Measurements from ENCODE around the gene DCP1B.
A peak's percentile ranks its signal among the peaks of the same experiment; 100 is the strongest.

DCP1B gene

DNA sequence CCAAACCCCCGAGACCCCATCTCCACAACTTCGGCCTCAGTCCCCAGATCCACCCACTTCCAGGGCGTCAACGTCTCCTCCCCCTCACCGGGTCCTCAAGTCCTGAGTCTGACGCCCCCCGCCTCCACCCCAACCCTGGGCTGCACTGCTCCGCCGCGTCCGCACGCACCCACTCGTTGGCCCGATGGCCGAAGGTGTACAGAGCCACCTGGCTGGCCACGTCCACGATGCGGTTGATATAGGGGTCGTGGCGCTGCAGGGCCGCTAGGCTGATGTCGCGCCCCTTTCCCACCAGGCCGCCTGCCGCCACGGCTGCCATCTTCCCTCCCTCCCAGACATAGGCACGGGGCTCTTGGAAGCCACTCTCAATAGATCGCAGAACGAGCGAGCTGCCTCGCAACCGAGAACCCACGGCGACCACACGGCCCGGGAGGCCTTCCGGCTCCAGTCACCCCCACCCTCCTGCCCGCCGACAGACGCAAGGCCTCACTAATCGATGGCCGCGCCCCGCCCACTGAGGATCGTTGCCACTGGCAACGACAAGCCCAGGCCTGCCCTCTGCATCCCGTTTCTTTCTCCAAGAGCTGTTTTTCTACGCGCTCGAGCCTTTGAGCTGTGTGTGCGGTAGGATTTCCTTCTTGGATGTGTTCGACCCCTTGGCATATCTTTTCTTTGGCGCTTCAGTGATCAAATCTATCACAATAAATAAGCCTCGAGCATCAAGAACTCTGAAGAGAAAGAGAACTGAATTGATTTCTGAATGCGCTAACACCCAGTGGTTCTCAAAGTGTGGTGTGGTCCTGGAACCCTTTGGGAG, at the start of gene DCP1B:
DCP1B (minus strand) TSS at position 345 of the 817 bp plus-strand sequence; CDS start at position 319, 26 bp downstream.
- Histone ChIP-seq H3K4me3 (ENCODE audit: low read depth in 1 of 2, low read length in 2 of 2) (peak within 1 kb of the TSS; percentile 92 to 99), H3K27me3 (ENCODE audit: control insufficient read depth in 1 of 2, insufficient read depth in 2 of 2, low read length in 2 of 2) (no peaks in the 10 kb centered on the region), H3K4me1 (ENCODE audit: control insufficient read depth in 1 of 2, insufficient read depth in 2 of 2, low read length in 2 of 2) (peaks cover 8 to 22% of the 10 kb centered on the region in 2 donors), H3K36me3 (ENCODE audit: control insufficient read depth in 1 of 2, insufficient read depth in 2 of 2, low read length in 2 of 2) (no peaks in the 10 kb centered on the region), H3K9ac (ENCODE audit: low read depth in 1 of 2, low read length in 2 of 2) (peak within 1 kb of the TSS; percentile 84 to 99), H3K27ac (ENCODE audit: low read depth, low read length) (peak within 1 kb of the TSS; percentile 85), H3K9me3 (ENCODE audit: control insufficient read depth in 1 of 2, low read length in 2 of 2) (no peaks in the 10 kb centered on the region)

DNA sequence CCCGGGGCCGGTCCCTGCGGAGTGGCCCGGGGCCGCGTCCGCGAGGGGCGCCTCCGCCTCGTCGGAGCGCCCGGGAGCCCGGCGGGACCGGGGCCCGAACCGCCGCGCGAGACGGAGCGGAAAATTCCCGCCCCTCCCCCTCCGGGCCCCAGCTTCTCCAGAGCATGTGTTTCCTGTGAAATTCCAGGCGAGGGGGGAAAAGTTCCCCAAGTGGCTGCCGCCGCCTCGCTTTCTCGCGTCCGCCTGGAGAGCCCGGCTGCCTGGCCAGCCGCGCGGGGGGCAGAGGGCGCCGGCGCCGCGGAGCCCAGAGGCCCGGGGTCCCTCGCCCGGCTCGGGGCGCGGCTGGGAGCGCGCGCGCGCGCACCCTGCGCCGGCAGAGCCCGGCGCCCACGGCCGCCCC, 49.4 kb upstream of the DCP1B start:
- no peak overlapping the region for H3K9ac ChIP-seq (ENCODE audit: low read depth in 1 of 2, low read length in 2 of 2)
- peaks cover 7 to 14% of the 10 kb centered on the region in 2 donors for H3K4me1 ChIP-seq (ENCODE audit: control insufficient read depth in 1 of 2, insufficient read depth in 2 of 2, low read length in 2 of 2)
- no peaks in the 10 kb centered on the region for H3K36me3 ChIP-seq (ENCODE audit: control insufficient read depth in 1 of 2, insufficient read depth in 2 of 2, low read length in 2 of 2)
- peaks cover 34 to 42% of the 10 kb centered on the region in 2 donors for H3K27me3 ChIP-seq (ENCODE audit: control insufficient read depth in 1 of 2, insufficient read depth in 2 of 2, low read length in 2 of 2)
- H3K27ac ChIP-seq (ENCODE audit: low read depth, low read length), result no peak overlapping the region
- no peaks in the 10 kb centered on the region for H3K9me3 ChIP-seq (ENCODE audit: control insufficient read depth in 1 of 2, low read length in 2 of 2)
- no peak overlapping the region for H3K4me3 ChIP-seq (ENCODE audit: low read depth in 1 of 2, low read length in 2 of 2)

DNA sequence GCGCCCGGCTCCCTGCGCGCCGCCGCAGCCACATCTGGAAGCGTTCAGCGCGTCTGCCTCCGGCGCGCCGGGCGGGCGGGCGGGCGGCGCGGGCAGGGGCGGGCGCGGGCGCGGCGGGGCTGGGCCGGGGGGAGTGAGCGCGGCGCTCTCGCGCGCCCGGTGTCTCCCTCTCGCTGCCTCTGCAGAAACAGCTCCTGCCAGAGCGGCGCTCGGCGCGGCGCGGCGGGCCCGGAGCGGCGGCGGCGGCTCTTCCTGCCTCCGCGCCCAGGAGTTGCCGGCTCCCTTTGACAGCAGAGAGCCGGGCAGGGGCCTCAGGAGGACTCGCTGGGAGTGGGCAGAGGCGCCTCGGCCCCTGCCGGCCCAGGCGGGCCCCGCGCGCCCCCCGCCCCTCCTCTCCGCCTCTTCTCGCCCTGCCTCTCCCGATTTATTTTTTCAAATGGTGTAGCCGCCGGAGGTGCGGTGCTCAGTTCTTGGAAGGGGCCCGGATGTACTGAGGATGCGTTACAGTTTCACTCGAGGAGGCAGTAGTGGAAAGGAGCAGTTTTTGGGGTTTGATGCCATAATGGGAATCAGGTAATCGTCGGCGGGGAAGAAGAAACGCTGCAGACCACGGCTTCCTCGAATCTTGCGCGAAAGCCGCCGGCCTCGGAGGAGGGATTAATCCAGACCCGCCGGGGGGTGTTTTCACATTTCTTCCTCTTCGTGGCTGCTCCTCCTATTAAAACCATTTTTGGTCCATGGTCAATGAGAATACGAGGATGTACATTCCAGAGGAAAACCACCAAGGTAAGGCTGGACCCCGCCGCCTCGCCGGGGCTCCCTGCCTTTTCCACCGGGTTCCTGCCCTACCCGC, 48.8 kb upstream of the DCP1B start, which contains the start of gene CACNA1C:
CACNA1C (plus strand) TSS at position 162 of the 853 bp plus-strand sequence; CDS start at position 738, 576 bp downstream.
- Histone ChIP-seq H3K4me1 (ENCODE audit: control insufficient read depth in 1 of 2, insufficient read depth in 2 of 2, low read length in 2 of 2) (peaks cover 7 to 14% of the 10 kb centered on the region in 2 donors), H3K27me3 (ENCODE audit: control insufficient read depth in 1 of 2, insufficient read depth in 2 of 2, low read length in 2 of 2) (peaks cover 38 to 42% of the 10 kb centered on the region in 2 donors), H3K27ac (ENCODE audit: low read depth, low read length) (no peak within 1 kb of the TSS), H3K4me3 (ENCODE audit: low read depth in 1 of 2, low read length in 2 of 2) (peak within 1 kb of the TSS; percentile 53 to 73), H3K9ac (ENCODE audit: low read depth in 1 of 2, low read length in 2 of 2) (no peak within 1 kb of the TSS), H3K9me3 (ENCODE audit: control insufficient read depth in 1 of 2, low read length in 2 of 2) (no peaks in the 10 kb centered on the region), H3K36me3 (ENCODE audit: control insufficient read depth in 1 of 2, insufficient read depth in 2 of 2, low read length in 2 of 2) (no peaks in the 10 kb centered on the region)

DNA sequence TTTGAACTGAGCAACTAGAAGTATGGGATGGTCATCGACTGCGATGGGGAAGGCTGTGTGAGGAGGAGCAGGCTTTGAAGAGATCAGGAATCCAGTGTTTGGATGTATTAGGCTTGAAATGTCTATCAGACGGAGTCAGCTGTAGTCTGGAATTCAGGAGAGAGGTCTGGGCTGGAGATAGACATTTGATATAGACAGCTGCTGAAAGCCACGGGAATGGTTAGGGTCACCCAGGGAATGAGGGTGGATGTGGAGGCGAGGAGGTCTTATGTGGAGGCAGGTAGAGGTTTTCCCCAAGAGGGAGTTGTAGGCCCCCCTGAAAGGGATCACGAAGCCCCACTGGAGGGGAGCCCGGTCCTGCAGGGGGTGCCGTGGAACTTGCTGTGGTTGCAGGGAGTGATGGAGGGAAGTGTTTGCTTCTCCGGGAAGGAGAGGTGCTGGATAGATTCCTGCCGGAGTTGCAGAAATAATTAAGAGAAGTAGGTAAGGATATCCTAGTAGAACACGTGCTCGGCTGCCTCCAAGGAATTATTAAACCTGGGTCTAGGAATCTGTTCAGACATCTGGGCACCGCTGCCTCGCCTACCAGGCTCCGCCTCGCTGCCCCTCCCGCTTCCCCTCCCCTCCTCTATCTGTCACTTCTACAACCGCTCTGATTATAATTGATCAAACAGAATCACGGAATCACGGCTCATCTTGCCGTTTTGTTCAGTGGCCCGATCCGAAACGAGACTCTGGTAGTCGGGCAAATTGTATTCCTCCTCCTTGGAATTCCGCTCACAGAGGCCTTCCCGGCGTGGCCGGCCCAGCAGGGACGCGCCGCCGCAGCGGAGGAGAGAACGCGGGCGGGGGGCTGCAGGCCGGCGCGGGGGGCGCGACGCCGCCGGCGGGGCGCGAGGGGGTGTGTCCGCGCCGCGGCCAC, 47.7 kb upstream of the DCP1B start:
- no peaks in the 10 kb centered on the region for H3K9me3 ChIP-seq (ENCODE audit: control insufficient read depth in 1 of 2, low read length in 2 of 2)
- no peak overlapping the region for H3K27ac ChIP-seq (ENCODE audit: low read depth, low read length)
- no peak overlapping the region for H3K9ac ChIP-seq (ENCODE audit: low read depth in 1 of 2, low read length in 2 of 2)
- H3K4me3 ChIP-seq (ENCODE audit: low read depth in 1 of 2, low read length in 2 of 2), result peak overlapping the region; percentile 44 to 53
- no peaks in the 10 kb centered on the region for H3K36me3 ChIP-seq (ENCODE audit: control insufficient read depth in 1 of 2, insufficient read depth in 2 of 2, low read length in 2 of 2)
- H3K4me1 ChIP-seq (ENCODE audit: control insufficient read depth in 1 of 2, insufficient read depth in 2 of 2, low read length in 2 of 2), result peaks cover 7 to 14% of the 10 kb centered on the region in 2 donors
- H3K27me3 ChIP-seq (ENCODE audit: control insufficient read depth in 1 of 2, insufficient read depth in 2 of 2, low read length in 2 of 2), result peaks cover 42 to 43% of the 10 kb centered on the region in 2 donors

GRCh38 chr12:2049604-2050540, 45.6 kb upstream of the DCP1B start:
- no peaks in the 10 kb centered on the region for H3K9me3 ChIP-seq (ENCODE audit: control insufficient read depth in 1 of 2, low read length in 2 of 2)
- H3K36me3 ChIP-seq (ENCODE audit: control insufficient read depth in 1 of 2, insufficient read depth in 2 of 2, low read length in 2 of 2), result no peaks in the 10 kb centered on the region

DNA sequence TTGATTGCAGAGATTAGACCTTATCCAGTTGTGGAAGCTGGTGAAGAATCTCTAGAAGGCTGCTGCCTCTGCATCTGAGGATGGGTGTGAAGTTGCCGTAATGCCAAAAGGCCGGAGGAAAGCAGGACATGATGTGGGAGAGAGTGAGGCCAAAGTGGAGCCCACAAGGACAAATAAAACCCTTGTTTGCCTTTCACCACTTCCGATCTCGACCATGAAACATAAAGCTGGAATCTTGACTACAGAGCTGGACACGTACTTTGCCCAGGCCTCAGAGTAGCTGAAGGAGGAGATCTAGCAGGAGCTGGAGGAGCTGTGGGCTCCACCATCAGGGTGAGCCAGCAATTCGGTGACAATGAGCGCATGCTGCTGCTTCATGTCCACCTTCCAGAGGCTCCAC, 43.5 kb upstream of the DCP1B start:
- no peaks in the 10 kb centered on the region for H3K36me3 ChIP-seq (ENCODE audit: control insufficient read depth in 1 of 2, insufficient read depth in 2 of 2, low read length in 2 of 2)
- no peak overlapping the region for H3K9ac ChIP-seq (ENCODE audit: low read depth in 1 of 2, low read length in 2 of 2)
- no peak overlapping the region for H3K4me3 ChIP-seq (ENCODE audit: low read depth in 1 of 2, low read length in 2 of 2)
- peaks cover 22 to 30% of the 10 kb centered on the region in 2 donors for H3K27me3 ChIP-seq (ENCODE audit: control insufficient read depth in 1 of 2, insufficient read depth in 2 of 2, low read length in 2 of 2)
- H3K9me3 ChIP-seq (ENCODE audit: control insufficient read depth in 1 of 2, low read length in 2 of 2), result no peaks in the 10 kb centered on the region
- no peak overlapping the region for H3K27ac ChIP-seq (ENCODE audit: low read depth, low read length)
- H3K4me1 ChIP-seq (ENCODE audit: control insufficient read depth in 1 of 2, insufficient read depth in 2 of 2, low read length in 2 of 2), result peaks cover 6 to 7% of the 10 kb centered on the region in 2 donors

More at GRCh38 chr12:2049604-2050540, 45.6 kb upstream of the DCP1B start:
- H3K4me3 ChIP-seq (ENCODE audit: low read depth in 1 of 2, low read length in 2 of 2), result no peak overlapping the region
- no peak overlapping the region for H3K9ac ChIP-seq (ENCODE audit: low read depth in 1 of 2, low read length in 2 of 2)
- H3K27me3 ChIP-seq (ENCODE audit: control insufficient read depth in 1 of 2, insufficient read depth in 2 of 2, low read length in 2 of 2), result peaks cover 26 to 34% of the 10 kb centered on the region in 2 donors
- peaks cover 7 to 14% of the 10 kb centered on the region in 2 donors for H3K4me1 ChIP-seq (ENCODE audit: control insufficient read depth in 1 of 2, insufficient read depth in 2 of 2, low read length in 2 of 2)
- no peak overlapping the region for H3K27ac ChIP-seq (ENCODE audit: low read depth, low read length)

GRCh38 chr12:2046957-2047356, 42.7 kb upstream of the DCP1B start:
- no peak overlapping the region for H3K4me3 ChIP-seq (ENCODE audit: low read depth in 1 of 2, low read length in 2 of 2)
- peaks cover 19 to 28% of the 10 kb centered on the region in 2 donors for H3K27me3 ChIP-seq (ENCODE audit: control insufficient read depth in 1 of 2, insufficient read depth in 2 of 2, low read length in 2 of 2)
- H3K27ac ChIP-seq (ENCODE audit: low read depth, low read length), result no peak overlapping the region
- no peak overlapping the region for H3K9ac ChIP-seq (ENCODE audit: low read depth in 1 of 2, low read length in 2 of 2)
- H3K9me3 ChIP-seq (ENCODE audit: control insufficient read depth in 1 of 2, low read length in 2 of 2), result no peaks in the 10 kb centered on the region
- H3K36me3 ChIP-seq (ENCODE audit: control insufficient read depth in 1 of 2, insufficient read depth in 2 of 2, low read length in 2 of 2), result no peaks in the 10 kb centered on the region
- H3K4me1 ChIP-seq (ENCODE audit: control insufficient read depth in 1 of 2, insufficient read depth in 2 of 2, low read length in 2 of 2), result peaks cover 3% of the 10 kb centered on the region in 2 donors

DNA sequence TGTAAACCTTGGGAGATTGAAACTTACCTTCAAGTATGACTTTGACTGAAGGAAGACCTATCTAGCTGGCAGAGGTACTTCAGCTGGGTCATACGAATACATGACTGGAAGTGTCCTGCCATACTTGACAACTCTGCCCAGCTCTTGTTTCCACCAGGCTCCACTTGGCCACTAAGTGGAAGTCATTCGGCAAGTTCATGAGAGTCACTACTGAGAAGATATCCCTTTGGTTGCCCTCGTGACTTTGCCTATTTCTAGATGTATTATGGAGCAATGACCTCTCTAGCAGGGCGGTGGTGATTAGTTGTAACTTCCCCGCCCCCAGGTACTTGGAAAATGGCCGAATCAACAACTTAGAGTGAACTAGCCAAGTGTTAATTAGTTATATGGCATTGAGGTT, 39.9 kb upstream of the DCP1B start:
- Histone ChIP-seq H3K4me3 (ENCODE audit: low read depth in 1 of 2, low read length in 2 of 2) (no peak overlapping the region), H3K36me3 (ENCODE audit: control insufficient read depth in 1 of 2, insufficient read depth in 2 of 2, low read length in 2 of 2) (no peaks in the 10 kb centered on the region), H3K27ac (ENCODE audit: low read depth, low read length) (no peak overlapping the region), H3K9ac (ENCODE audit: low read depth in 1 of 2, low read length in 2 of 2) (no peak overlapping the region), H3K9me3 (ENCODE audit: control insufficient read depth in 1 of 2, low read length in 2 of 2) (no peaks in the 10 kb centered on the region), H3K4me1 (ENCODE audit: control insufficient read depth in 1 of 2, insufficient read depth in 2 of 2, low read length in 2 of 2) (no peaks in the 10 kb centered on the region), H3K27me3 (ENCODE audit: control insufficient read depth in 1 of 2, insufficient read depth in 2 of 2, low read length in 2 of 2) (peaks cover 8 to 17% of the 10 kb centered on the region in 2 donors)

GRCh38 chr12:2043054-2043453, 38.8 kb upstream of the DCP1B start:
- Histone ChIP-seq H3K9me3 (ENCODE audit: control insufficient read depth in 1 of 2, low read length in 2 of 2) (no peaks in the 10 kb centered on the region), H3K27me3 (ENCODE audit: control insufficient read depth in 1 of 2, insufficient read depth in 2 of 2, low read length in 2 of 2) (peaks cover 13 to 17% of the 10 kb centered on the region in 2 donors), H3K9ac (ENCODE audit: low read depth in 1 of 2, low read length in 2 of 2) (no peak overlapping the region), H3K36me3 (ENCODE audit: control insufficient read depth in 1 of 2, insufficient read depth in 2 of 2, low read length in 2 of 2) (no peaks in the 10 kb centered on the region), H3K4me1 (ENCODE audit: control insufficient read depth in 1 of 2, insufficient read depth in 2 of 2, low read length in 2 of 2) (no peaks in the 10 kb centered on the region), H3K4me3 (ENCODE audit: low read depth in 1 of 2, low read length in 2 of 2) (no peak overlapping the region), H3K27ac (ENCODE audit: low read depth, low read length) (no peak overlapping the region)

Data from duodenal mucosa (tissue), 2 donors.